HepG2 (cell line): ENCODE measurements around the gene TECPR1. TPM values are rescaled to one million over a fixed set of nuclear protein-coding genes. Genes with fewer than 3 reads are reported as not detected.
A peak's percentile ranks its signal among the peaks of the same experiment; 100 is the strongest.

ENCODE experiments used
- EED ChIP-seq: sonication (generic); formaldehyde crosslinking; IDR thresholded peaks from 2 replicates; pipeline ENCODE4 v1.5.0; 2020; ENCODE audit warnings: mild to moderate bottlenecking, missing genetic modification reagents
- JARID2 ChIP-seq: sonication (generic); formaldehyde crosslinking; IDR thresholded peaks from 2 replicates; pipeline ENCODE4 v1.8.1; 2023; ENCODE audit warnings: missing genetic modification reagents, inconsistent platforms; ENCODE audit not compliant: insufficient replicate concordance
- MBD4 ChIP-seq: IDR thresholded peaks from 2 replicates; pipeline ENCODE4 v1.6.1; 2012; ENCODE audit warnings: low read length, inconsistent platforms, borderline replicate concordance
- NFE2 ChIP-seq: sonication (generic); formaldehyde crosslinking; IDR thresholded peaks from 2 replicates; pipeline ENCODE4 v1.4.0; 2020; ENCODE audit warnings: missing genetic modification reagents
- PAF1 ChIP-seq: IDR thresholded peaks from 2 replicates; pipeline ENCODE4 v1.6.1; 2016; ENCODE audit warnings: missing genetic modification reagents, missing compliant biosample characterization
- RORA ChIP-seq: sonication (generic); formaldehyde crosslinking; IDR thresholded peaks from 2 replicates; pipeline ENCODE4 v1.5.0; 2020; ENCODE audit warnings: mild to moderate bottlenecking, missing genetic modification reagents, moderate library complexity
- SNAPC2 ChIP-seq: sonication (generic); formaldehyde crosslinking; IDR thresholded peaks from 2 replicates; pipeline ENCODE4 v1.8.1; 2022; ENCODE audit warnings: mild to moderate bottlenecking, missing genetic modification reagents
- YEATS4 ChIP-seq: sonication (generic); formaldehyde crosslinking; IDR thresholded peaks from 2 replicates; pipeline ENCODE4 v1.4.0; 2020; ENCODE audit warnings: missing genetic modification reagents, borderline replicate concordance
- ZBTB38 ChIP-seq: sonication (generic); formaldehyde crosslinking; IDR thresholded peaks from 2 replicates; pipeline ENCODE4 v1.5.1; 2020; ENCODE audit warnings: mild to moderate bottlenecking, missing genetic modification reagents
- ZFP62 ChIP-seq: sonication (generic); formaldehyde crosslinking; IDR thresholded peaks from 2 replicates; pipeline ENCODE4 v1.4.0; 2020; ENCODE audit warnings: missing genetic modification reagents
- ZNF160 ChIP-seq: sonication (generic); formaldehyde crosslinking; IDR thresholded peaks from 2 replicates; pipeline ENCODE4 v1.8.0; 2022; ENCODE audit warnings: mild to moderate bottlenecking, inconsistent platforms, missing genetic modification reagents
- ZNF205 ChIP-seq: IDR thresholded peaks from 2 replicates; pipeline ENCODE4 v1.6.1; 2018; ENCODE audit warnings: missing biosample characterization, missing genetic modification reagents
- ZNF432 ChIP-seq: sonication (generic); formaldehyde crosslinking; IDR thresholded peaks from 2 replicates; pipeline ENCODE4 v1.5.0; 2020; ENCODE audit warnings: missing genetic modification reagents, mild to moderate bottlenecking, borderline replicate concordance
- ZNF441 ChIP-seq: sonication (generic); formaldehyde crosslinking; IDR thresholded peaks from 2 replicates; pipeline ENCODE4 v1.7.0; 2021; ENCODE audit warnings: missing genetic modification reagents, borderline replicate concordance
- ZNF558 ChIP-seq: sonication (generic); formaldehyde crosslinking; IDR thresholded peaks from 2 replicates; pipeline ENCODE4 v1.9.0; 2022; ENCODE audit warnings: mild to moderate bottlenecking, missing genetic modification reagents, borderline replicate concordance
- ZNF562 ChIP-seq: sonication (generic); formaldehyde crosslinking; IDR thresholded peaks from 2 replicates; pipeline ENCODE4 v1.8.0; 2022; ENCODE audit warnings: missing genetic modification reagents, borderline replicate concordance
- ZNF605 ChIP-seq: sonication (generic); formaldehyde crosslinking; IDR thresholded peaks from 2 replicates; pipeline ENCODE4 v1.8.0; 2022; ENCODE audit warnings: mild to moderate bottlenecking, missing genetic modification reagents
- ZNF746 ChIP-seq: sonication (generic); formaldehyde crosslinking; IDR thresholded peaks from 2 replicates; pipeline ENCODE4 v1.8.0; 2022; ENCODE audit warnings: mild to moderate bottlenecking, missing genetic modification reagents
- polyA plus RNA-seq, 8 experiments: library from polyadenylated mRNA; depleted of rRNA in 3 of 8; stranded (reverse) in 7 of 8; unstranded in 1 of 8; fragments of >200 nt; fragmentation: Illumina TruSeq in 4 of 8; extraction: Trizol in 4 of 8; gene quantifications; 2 replicates each; pipeline versions ENCODE4 v1.2.1 to v1.2.3, GENCODE V29; 2011 to 2016; ENCODE audit warnings: low read depth in 4 of 8, missing spikeins in 1 of 8, mixed read lengths in 1 of 8; ENCODE audit not compliant: insufficient read depth in 1 of 8
- total RNA-seq, 5 experiments: library from RNA; depleted of rRNA; stranded (reverse); fragments of >200 nt; fragmentation: Illumina TruSeq; extraction: Trizol; gene quantifications; 2 replicates each; pipeline ENCODE4 v1.2.3, GENCODE V29; 2016; ENCODE audit warnings: low read depth in 1 of 5
- TF ChIP-seq, protein P1 (sequence below): sonication (generic); formaldehyde crosslinking; IDR thresholded peaks from 2 replicates; pipeline ENCODE4 v1.8.0; 2022; ENCODE audit warnings: missing genetic modification reagents, mild to moderate bottlenecking, borderline replicate concordance
- TF ChIP-seq, protein P2 (sequence below): sonication (generic); formaldehyde crosslinking; IDR thresholded peaks from 2 replicates; pipeline ENCODE4 v1.5.0; 2020; ENCODE audit warnings: mild to moderate bottlenecking, missing genetic modification reagents
- TF ChIP-seq, protein P3 (sequence below): IDR thresholded peaks from 2 replicates; pipeline ENCODE4 v1.6.1; 2016; ENCODE audit warnings: mild to moderate bottlenecking
- TF ChIP-seq, protein P4 (sequence below): IDR thresholded peaks from 2 replicates; pipeline ENCODE4 v1.6.1; 2016; ENCODE audit warnings: low read depth, borderline replicate concordance
- TF ChIP-seq, protein P5 (sequence below): sonication (generic); formaldehyde crosslinking; IDR thresholded peaks from 2 replicates; pipeline ENCODE4 v1.4.0; 2020; ENCODE audit warnings: mild to moderate bottlenecking, missing genetic modification reagents

TECPR1 gene
- total and polyA plus RNA-seq, 2 of the 13 experiments (the other 11 are each of a cell fraction or from before 2014, with no cell fraction given), result 2.3 to 6.3 TPM

DNA sequence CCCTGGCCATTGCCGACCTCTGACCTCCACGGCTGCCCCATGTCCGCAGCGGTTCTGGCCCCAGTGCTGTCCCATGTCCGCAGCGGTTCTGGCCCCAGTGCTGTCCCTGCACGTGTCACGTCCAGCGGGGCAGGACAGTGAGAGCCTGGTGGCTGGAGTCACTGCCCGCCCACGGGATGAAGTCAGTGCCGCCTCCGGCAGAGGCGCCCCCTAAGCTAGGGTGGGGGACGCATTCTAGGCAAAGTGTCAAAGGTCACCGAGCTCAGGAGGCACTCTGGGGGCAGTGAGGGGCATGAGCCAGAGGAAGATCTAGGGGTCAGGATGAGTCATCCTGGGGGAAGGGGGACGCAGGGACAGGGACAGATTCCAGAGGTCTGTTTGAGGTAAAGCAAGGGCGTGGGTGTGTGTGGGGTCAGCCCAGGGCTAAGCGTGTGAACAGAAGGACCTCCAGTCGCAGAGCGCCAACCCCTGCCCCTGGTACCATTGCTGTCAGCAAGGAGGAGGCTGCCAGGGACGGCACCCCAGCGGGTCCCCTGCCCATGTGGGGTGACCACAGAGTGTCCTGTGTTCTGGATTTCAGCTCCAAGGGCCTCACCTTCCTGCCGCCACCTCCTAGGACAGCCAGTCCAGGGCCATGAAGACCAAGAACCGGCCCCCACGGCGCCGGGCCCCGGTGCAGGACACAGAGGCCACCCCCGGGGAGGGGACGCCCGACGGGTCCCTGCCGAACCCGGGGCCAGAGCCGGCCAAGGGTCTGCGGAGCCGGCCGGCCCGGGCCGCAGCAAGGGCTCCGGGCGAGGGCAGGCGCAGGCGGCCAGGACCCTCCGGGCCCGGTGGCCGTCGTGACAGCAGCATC, 40.1 kb downstream of the TECPR1 start (continued):
- TF ChIP-seq JARID2 (no peak), ZNF562 (CRISPR knock-in tag) (no peak), ZNF432 (no peak), ZBTB38 (CRISPR knock-in tag) (peak; percentile 16; the same call in 1 of the 2 replicates), ZNF160 (CRISPR knock-in tag) (peak; percentile 68; the same call in 1 of the 2 replicates), ZNF605 (CRISPR knock-in tag) (0 out of 2 replicates have a peak, but pooled peaks have one; percentile 22), SNAPC2 (CRISPR knock-in tag) (no peak), ZNF746 (CRISPR knock-in tag) (peak; percentile 91), EED (CRISPR knock-in tag) (0 out of 2 replicates have a peak, but pooled peaks have one; percentile 37), NFE2 (CRISPR knock-in tag) (no peak; the same call in 1 of the 2 replicates), MBD4 (no peak), ZFP62 (CRISPR knock-in tag) (no peak), PAF1 (CRISPR knock-in tag) (no peak), ZNF441 (CRISPR knock-in tag) (no peak), ZNF205 (no peak), RORA (CRISPR knock-in tag) (no peak), YEATS4 (CRISPR knock-in tag) (peak; percentile 76), ZNF558 (no peak)
- TF ChIP-seq, protein P1, sequence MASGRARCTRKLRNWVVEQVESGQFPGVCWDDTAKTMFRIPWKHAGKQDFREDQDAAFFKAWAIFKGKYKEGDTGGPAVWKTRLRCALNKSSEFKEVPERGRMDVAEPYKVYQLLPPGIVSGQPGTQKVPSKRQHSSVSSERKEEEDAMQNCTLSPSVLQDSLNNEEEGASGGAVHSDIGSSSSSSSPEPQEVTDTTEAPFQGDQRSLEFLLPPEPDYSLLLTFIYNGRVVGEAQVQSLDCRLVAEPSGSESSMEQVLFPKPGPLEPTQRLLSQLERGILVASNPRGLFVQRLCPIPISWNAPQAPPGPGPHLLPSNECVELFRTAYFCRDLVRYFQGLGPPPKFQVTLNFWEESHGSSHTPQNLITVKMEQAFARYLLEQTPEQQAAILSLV (CRISPR knock-in tag), result no peak
- TF ChIP-seq, protein P2, sequence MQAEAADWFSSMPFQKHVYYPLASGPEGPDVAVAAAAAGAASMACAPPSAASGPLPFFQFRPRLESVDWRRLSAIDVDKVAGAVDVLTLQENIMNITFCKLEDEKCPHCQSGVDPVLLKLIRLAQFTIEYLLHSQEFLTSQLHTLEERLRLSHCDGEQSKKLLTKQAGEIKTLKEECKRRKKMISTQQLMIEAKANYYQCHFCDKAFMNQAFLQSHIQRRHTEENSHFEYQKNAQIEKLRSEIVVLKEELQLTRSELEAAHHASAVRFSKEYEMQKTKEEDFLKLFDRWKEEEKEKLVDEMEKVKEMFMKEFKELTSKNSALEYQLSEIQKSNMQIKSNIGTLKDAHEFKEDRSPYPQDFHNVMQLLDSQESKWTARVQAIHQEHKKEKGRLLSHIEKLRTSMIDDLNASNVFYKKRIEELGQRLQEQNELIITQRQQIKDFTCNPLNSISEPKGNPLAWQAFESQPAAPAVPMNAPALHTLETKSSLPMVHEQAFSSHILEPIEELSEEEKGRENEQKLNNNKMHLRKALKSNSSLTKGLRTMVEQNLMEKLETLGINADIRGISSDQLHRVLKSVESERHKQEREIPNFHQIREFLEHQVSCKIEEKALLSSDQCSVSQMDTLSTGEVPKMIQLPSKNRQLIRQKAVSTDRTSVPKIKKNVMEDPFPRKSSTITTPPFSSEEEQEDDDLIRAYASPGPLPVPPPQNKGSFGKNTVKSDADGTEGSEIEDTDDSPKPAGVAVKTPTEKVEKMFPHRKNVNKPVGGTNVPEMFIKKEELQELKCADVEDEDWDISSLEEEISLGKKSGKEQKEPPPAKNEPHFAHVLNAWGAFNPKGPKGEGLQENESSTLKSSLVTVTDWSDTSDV (CRISPR knock-in tag), result no peak
- TF ChIP-seq, protein P3, sequence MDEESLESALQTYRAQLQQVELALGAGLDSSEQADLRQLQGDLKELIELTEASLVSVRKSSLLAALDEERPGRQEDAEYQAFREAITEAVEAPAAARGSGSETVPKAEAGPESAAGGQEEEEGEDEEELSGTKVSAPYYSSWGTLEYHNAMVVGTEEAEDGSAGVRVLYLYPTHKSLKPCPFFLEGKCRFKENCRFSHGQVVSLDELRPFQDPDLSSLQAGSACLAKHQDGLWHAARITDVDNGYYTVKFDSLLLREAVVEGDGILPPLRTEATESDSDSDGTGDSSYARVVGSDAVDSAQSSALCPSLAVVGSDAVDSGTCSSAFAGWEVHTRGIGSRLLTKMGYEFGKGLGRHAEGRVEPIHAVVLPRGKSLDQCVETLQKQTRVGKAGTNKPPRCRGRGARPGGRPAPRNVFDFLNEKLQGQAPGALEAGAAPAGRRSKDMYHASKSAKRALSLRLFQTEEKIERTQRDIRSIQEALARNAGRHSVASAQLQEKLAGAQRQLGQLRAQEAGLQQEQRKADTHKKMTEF (CRISPR knock-in tag), result peak; percentile 55; the same call in 1 of the 2 replicates
- TF ChIP-seq, protein P4, sequence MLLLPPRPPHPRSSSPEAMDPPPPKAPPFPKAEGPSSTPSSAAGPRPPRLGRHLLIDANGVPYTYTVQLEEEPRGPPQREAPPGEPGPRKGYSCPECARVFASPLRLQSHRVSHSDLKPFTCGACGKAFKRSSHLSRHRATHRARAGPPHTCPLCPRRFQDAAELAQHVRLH (CRISPR knock-in tag), result 0 out of 2 replicates have a peak, but pooled peaks have one; percentile 20
- TF ChIP-seq, protein P5, sequence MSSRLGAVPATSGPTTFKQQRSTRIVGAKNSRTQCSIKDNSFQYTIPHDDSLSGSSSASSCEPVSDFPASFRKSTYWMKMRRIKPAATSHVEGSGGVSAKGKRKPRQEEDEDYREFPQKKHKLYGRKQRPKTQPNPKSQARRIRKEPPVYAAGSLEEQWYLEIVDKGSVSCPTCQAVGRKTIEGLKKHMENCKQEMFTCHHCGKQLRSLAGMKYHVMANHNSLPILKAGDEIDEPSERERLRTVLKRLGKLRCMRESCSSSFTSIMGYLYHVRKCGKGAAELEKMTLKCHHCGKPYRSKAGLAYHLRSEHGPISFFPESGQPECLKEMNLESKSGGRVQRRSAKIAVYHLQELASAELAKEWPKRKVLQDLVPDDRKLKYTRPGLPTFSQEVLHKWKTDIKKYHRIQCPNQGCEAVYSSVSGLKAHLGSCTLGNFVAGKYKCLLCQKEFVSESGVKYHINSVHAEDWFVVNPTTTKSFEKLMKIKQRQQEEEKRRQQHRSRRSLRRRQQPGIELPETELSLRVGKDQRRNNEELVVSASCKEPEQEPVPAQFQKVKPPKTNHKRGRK (CRISPR knock-in tag), result no peak
